Uterus (tissue), 2 donors: ENCODE results near the gene IQCE.

ENCODE experiments used
- POLR2A ChIP-seq, 2 donors: fragments of 450-650 bp; IDR thresholded peaks; one replicate each; pipeline ENCODE4 v1.6.1; 2016; ENCODE audit warnings: antibody characterized with exemption in 2 of 2, mild to moderate bottlenecking in 1 of 2, moderate library complexity in 1 of 2
- TF ChIP-seq, protein P1 (sequence below), 4 experiments: fragments of 200-600 bp in 2 of 4; fragments of 450-650 bp in 2 of 4; sonication (generic) in 2 of 4; IDR thresholded peaks; one replicate each; pipeline ENCODE4 v1.5.1; 2016 to 2019; ENCODE audit warnings: antibody characterized with exemption in 4 of 4, mild to moderate bottlenecking in 2 of 4, moderate library complexity in 1 of 4

DNA sequence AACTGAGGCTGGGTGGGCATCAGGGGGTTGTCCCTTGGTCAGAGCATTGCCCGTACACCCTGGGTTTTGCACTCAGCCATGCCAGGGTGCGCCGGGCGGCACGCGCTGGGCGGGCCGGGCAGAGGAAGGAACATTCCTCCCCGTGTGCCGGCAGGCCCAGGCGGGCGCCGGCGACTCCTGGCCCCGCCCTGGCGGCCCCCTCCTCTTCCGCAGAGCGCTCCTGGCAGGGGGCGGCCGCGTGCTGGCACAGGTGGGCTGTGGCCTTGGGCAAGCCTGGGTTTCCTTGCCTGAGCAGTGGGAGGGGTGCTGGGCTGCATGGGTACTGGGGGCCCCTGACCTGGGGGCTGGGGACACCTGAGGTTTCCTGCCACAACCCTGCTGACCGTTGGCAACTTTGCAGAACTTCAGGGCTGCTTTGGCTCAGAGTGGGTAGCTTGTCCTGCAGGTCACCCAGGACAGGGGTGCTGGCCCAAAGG is 35.3 kb upstream of the IQCE start:
- TF ChIP-seq, protein P1, sequence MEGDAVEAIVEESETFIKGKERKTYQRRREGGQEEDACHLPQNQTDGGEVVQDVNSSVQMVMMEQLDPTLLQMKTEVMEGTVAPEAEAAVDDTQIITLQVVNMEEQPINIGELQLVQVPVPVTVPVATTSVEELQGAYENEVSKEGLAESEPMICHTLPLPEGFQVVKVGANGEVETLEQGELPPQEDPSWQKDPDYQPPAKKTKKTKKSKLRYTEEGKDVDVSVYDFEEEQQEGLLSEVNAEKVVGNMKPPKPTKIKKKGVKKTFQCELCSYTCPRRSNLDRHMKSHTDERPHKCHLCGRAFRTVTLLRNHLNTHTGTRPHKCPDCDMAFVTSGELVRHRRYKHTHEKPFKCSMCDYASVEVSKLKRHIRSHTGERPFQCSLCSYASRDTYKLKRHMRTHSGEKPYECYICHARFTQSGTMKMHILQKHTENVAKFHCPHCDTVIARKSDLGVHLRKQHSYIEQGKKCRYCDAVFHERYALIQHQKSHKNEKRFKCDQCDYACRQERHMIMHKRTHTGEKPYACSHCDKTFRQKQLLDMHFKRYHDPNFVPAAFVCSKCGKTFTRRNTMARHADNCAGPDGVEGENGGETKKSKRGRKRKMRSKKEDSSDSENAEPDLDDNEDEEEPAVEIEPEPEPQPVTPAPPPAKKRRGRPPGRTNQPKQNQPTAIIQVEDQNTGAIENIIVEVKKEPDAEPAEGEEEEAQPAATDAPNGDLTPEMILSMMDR (IDR thresholded peaks at IDR 0.05) = no peak
- TF ChIP-seq POLR2A (IDR thresholded peaks at IDR 0.05) = no peak
